ENCODE results near the gene MSLN. TPM values are rescaled to one million over a fixed set of nuclear protein-coding genes. Genes with fewer than 3 reads are reported as not detected.

The MSLN gene
- total and polyA plus RNA-seq, 2 of the 8 experiments (the other 6 are each of a cell fraction or from before 2014, with no cell fraction given) = 0.28 to 0.50 TPM

GRCh38 chr16:781346-782010, 20.9 kb downstream of the MSLN start:
- WGBS, 2 experiments (ENCODE audit: extremely low coverage in 1 of 2, insufficient coverage in 1 of 2, insufficient read length in 1 of 2, insufficient replicate concordance in 2 of 2, low coverage in 1 of 2, low lambda C conversion rate in 2 of 2, missing lambda C conversion rate in 1 of 2) = 85% methylated on average over 16 of the region's 19 CpGs; no CpG with 5 or more reads in 1 of the 2 experiments
- Histone ChIP-seq H2BK20ac (ENCODE audit: low read length) (no peak overlapping the region), H3K79me1 (ENCODE audit: low read depth, low read length) (no peaks in the 10 kb centered on the region), H2AK5ac (ENCODE audit: low read depth, low read length) (no peak overlapping the region), H2BK5ac (ENCODE audit: low read depth, low read length) (no peak overlapping the region), H3K79me2 (ENCODE audit: control insufficient read depth in 1 of 2, insufficient read depth in 2 of 2, low read length in 2 of 2) (no peaks in the 10 kb centered on the region), H3K4me2 (ENCODE audit: insufficient read depth in 1 of 2, low read depth in 2 of 2, low read length in 2 of 2) (no peak overlapping the region), H3K27me3 (replicated peaks in 1 of 4; ENCODE audit: control insufficient read depth in 3 of 4, extremely low read depth in 1 of 4, insufficient read depth in 3 of 4, low read length in 3 of 4) (peaks cover 0 to 3% (median under 1%) of the 10 kb centered on the region in 4 experiments; a peak in 3 of 7 replicates), H3K27ac (ENCODE audit: low read depth, low read length) (no peak overlapping the region), H4K5ac (ENCODE audit: insufficient read length, low read depth, low read length) (no peak overlapping the region), H4K20me1 (replicated peaks in 1 of 2; ENCODE audit: control insufficient read depth in 1 of 2, insufficient read depth in 2 of 2, low read length in 2 of 2) (peaks cover 4 to 13% of the 10 kb centered on the region in 2 experiments), H3K23ac (ENCODE audit: insufficient read length) (no peak overlapping the region), H3K56ac (replicated peaks; ENCODE audit: insufficient read length, low read depth, low read length) (no peak overlapping the region), H2AFZ (ENCODE audit: low read length) (no peak overlapping the region), H3K36me3 (ENCODE audit: control insufficient read depth in 2 of 4, insufficient read depth in 4 of 4, low read length in 3 of 4) (peaks cover 0 to 6% (median 2%) of the 10 kb centered on the region in 4 experiments; a peak in 2 of 8 replicates), H2BK15ac (ENCODE audit: low read length) (no peak overlapping the region), H3K4me1 (replicated peaks in 1 of 4; ENCODE audit: control insufficient read depth in 3 of 4, insufficient read depth in 4 of 4, low read length in 3 of 4) (peaks cover 0 to 5% (median under 1%) of the 10 kb centered on the region in 4 experiments; a peak in 2 of 7 replicates), H4K8ac (ENCODE audit: extremely low read depth, insufficient read depth, low read length) (no peak overlapping the region), H3K14ac (ENCODE audit: insufficient read length) (no peak overlapping the region), H3K4me3 (ENCODE audit: extremely low read depth in 1 of 4, insufficient read depth in 2 of 4, low read depth in 3 of 4, low read length in 4 of 4) (no peak overlapping the region), H3K23me2 (ENCODE audit: low read depth, low read length) (no peaks in the 10 kb centered on the region; the same call in 1 of the 2 replicates), H4K91ac (replicated peaks; ENCODE audit: insufficient read length, low read length) (no peak overlapping the region), H3K18ac (ENCODE audit: extremely low read depth, low read length) (no peak overlapping the region), H3K9me3 (ENCODE audit: insufficient read depth in 2 of 2, low read depth in 1 of 2, low read length in 1 of 2) (no peaks in the 10 kb centered on the region), H2BK120ac (replicated peaks; ENCODE audit: low read depth, low read length) (no peak overlapping the region), H3K9ac (replicated peaks in 1 of 4; ENCODE audit: extremely low read depth in 1 of 4, low read depth in 3 of 4, low read length in 3 of 4) (no peak overlapping the region), H2BK12ac (ENCODE audit: low read depth, low read length) (no peak overlapping the region), H3K4ac (replicated peaks; ENCODE audit: insufficient read length, low read depth, low read length) (no peak overlapping the region)
- no peak for DNase-seq (ENCODE audit: low read depth in 1 of 2, low spot score in 2 of 2)
- TF ChIP-seq NRF1 (IDR thresholded peaks at IDR 0.05; ENCODE audit: low read depth, low read length) = no peak
- no peak for TF ChIP-seq CREB1 (IDR thresholded peaks at IDR 0.05)
- no peak for TF ChIP-seq SP2 (IDR thresholded peaks at IDR 0.05; ENCODE audit: low read length)
- TF ChIP-seq, protein P1, sequence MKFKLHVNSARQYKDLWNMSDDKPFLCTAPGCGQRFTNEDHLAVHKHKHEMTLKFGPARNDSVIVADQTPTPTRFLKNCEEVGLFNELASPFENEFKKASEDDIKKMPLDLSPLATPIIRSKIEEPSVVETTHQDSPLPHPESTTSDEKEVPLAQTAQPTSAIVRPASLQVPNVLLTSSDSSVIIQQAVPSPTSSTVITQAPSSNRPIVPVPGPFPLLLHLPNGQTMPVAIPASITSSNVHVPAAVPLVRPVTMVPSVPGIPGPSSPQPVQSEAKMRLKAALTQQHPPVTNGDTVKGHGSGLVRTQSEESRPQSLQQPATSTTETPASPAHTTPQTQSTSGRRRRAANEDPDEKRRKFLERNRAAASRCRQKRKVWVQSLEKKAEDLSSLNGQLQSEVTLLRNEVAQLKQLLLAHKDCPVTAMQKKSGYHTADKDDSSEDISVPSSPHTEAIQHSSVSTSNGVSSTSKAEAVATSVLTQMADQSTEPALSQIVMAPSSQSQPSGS (IDR thresholded peaks at IDR 0.05; ENCODE audit: low read length) = no peak
- ChIA-PET CTCF (ENCODE audit: partially characterized antibody) (interaction anchor here (0.6 to 13.7 kb wide), 6 partner anchors 10 to 184 kb away, joined by 3 to 424 read pairs (median 46); partner anchors contain the start of genes ANTKMT, CCDC78, CIAO3 and HAGHL), POLR2A (ENCODE audit: partially characterized antibody) (interaction anchor here (0.6 to 1.5 kb wide), 5 partner anchors 11 to 66 kb away, joined by 3 to 4 read pairs (median 3); partner anchors contain the start of genes CIAO3 and METRN)
- FAIRE-seq = no peak
